HepG2 (cell line): ENCODE measurements around the gene CDK12. TPM values are rescaled to one million over a fixed set of nuclear protein-coding genes. Genes with fewer than 3 reads are reported as not detected.
"Not testable (repeated sequence)": the region's sequence is repeated elsewhere in the genome, so short reads cannot be mapped to it uniquely, and the experiment has no call there.

Experiments used
- ATAC-seq: fragments of 200-7000 bp; cut with Tn5 transposase; 3 replicates; pipeline ENCODE4 v1.9.1; 2020; ENCODE audit warnings: mild to moderate bottlenecking, moderate library complexity
- BruUV-seq: library from RNA; stranded (reverse); fragments of 400-500 nt; replicated peaks from 2 replicates; lab custom pipeline; 2021; lab: Mats Ljungman, UMichigan
- CTCF ChIA-PET: fragments of 300-600 bp; formaldehyde crosslinking; extraction: SDS; loops from one replicate; lab custom pipeline; 2021; ENCODE audit warnings: low total read pairs, inconsistent platforms, low intra/inter-chr PET ratio; lab: Yijun Ruan, JAX
- POLR2A ChIA-PET: fragments of 350-600 bp; sonication (Branson Sonifier 250); formaldehyde crosslinking; loops from one replicate; lab custom pipeline; 2020; ENCODE audit warnings: antibody characterized with exemption, inconsistent platforms; lab: Yijun Ruan, JAX
- DNase-seq: peaks from one replicate; pipeline ENCODE4 v3.0.0-alpha.2; 2015; ENCODE audit warnings: low spot score
- FAIRE-seq: peaks from 3 replicates; lab custom pipeline; 2011; peaks lifted over from hg19 to GRCh38; lab: Jason Lieb, UNC
- H2AFZ ChIP-seq: one replicate; pipeline ENCODE4 v1.6.1; 2011; ENCODE audit warnings: low read length, inconsistent platforms
- H3K27ac ChIP-seq: fragments of 300-600 bp; 3 replicates; pipeline ENCODE4 v1.8.0; 2011; ENCODE audit warnings: mixed run types, mild to moderate bottlenecking, mixed read lengths, low read length, inconsistent platforms; ENCODE audit not compliant: insufficient read depth; ENCODE audit errors: extremely low read length
- H3K27me3 ChIP-seq, 2 experiments: fragments of 200-600 bp in 1 of 2; 2 replicates in 1 of 2; 3 replicates in 1 of 2; pipeline versions ENCODE4 v1.6.0 to v1.8.0; 2011; ENCODE audit warnings: low read length in 2 of 2, mild to moderate bottlenecking in 2 of 2, moderate library complexity in 2 of 2, inconsistent platforms in 1 of 2; ENCODE audit not compliant: insufficient read depth in 2 of 2, control insufficient read depth in 1 of 2
- H3K36me3 ChIP-seq, 2 experiments: fragments of 200-600 bp in 1 of 2; replicated peaks in 1 of 2; 2 replicates in 1 of 2; 3 replicates in 1 of 2; pipeline versions ENCODE4 v1.5.1 to v1.8.0; 2011; ENCODE audit warnings: low read length in 2 of 2, inconsistent platforms in 1 of 2; ENCODE audit not compliant: insufficient read depth in 2 of 2, control insufficient read depth in 1 of 2
- H3K4me1 ChIP-seq: 2 replicates; pipeline ENCODE4 v1.5.1; 2012; ENCODE audit warnings: low read length, inconsistent platforms; ENCODE audit not compliant: insufficient read depth
- H3K4me2 ChIP-seq: 2 replicates; pipeline ENCODE4 v1.6.0; 2011; ENCODE audit warnings: low read depth, low read length, inconsistent platforms
- H3K4me3 ChIP-seq, 3 experiments: fragments of 200-600 bp in 1 of 3; sonication (generic), shearing (Covaris generic) in 1 of 3; replicated peaks in 1 of 3; 2 replicates each; pipeline ENCODE4 v1.5.1; 2011 to 2016; ENCODE audit warnings: low read length in 3 of 3, inconsistent platforms in 2 of 3, low read depth in 2 of 3, mild to moderate bottlenecking in 2 of 3, control low read depth in 1 of 3, mixed read lengths in 1 of 3; ENCODE audit not compliant: insufficient read depth in 1 of 3
- H3K79me2 ChIP-seq: one replicate; pipeline ENCODE4 v1.6.1; 2011; ENCODE audit warnings: low read length, inconsistent platforms; ENCODE audit not compliant: insufficient read depth
- H3K9ac ChIP-seq: 2 replicates; pipeline ENCODE4 v1.6.0; 2011; ENCODE audit warnings: mild to moderate bottlenecking, low read depth, low read length, inconsistent platforms; ENCODE audit not compliant: insufficient read depth
- H3K9me3 ChIP-seq: 2 replicates; pipeline ENCODE4 v1.5.1; 2012; ENCODE audit warnings: mild to moderate bottlenecking, low read length
- H4K20me1 ChIP-seq: 2 replicates; pipeline ENCODE4 v1.6.0; 2011; ENCODE audit warnings: inconsistent platforms, mild to moderate bottlenecking, low read length, moderate library complexity; ENCODE audit not compliant: insufficient read depth
- CCDC6 ChIP-seq: sonication (generic); formaldehyde crosslinking; IDR thresholded peaks from 2 replicates; pipeline ENCODE4 v1.8.1; 2022; ENCODE audit warnings: mild to moderate bottlenecking, missing genetic modification reagents, moderate library complexity
- CENPBD1 ChIP-seq: sonication (generic); formaldehyde crosslinking; IDR thresholded peaks from 2 replicates; pipeline ENCODE4 v1.8.0; 2022; ENCODE audit warnings: missing genetic modification reagents, low read depth, mild to moderate bottlenecking, borderline replicate concordance
- CENPT ChIP-seq: sonication (generic); formaldehyde crosslinking; IDR thresholded peaks from 2 replicates; pipeline ENCODE4 v1.8.0; 2022; ENCODE audit warnings: low read depth, mild to moderate bottlenecking, moderate library complexity, missing genetic modification reagents
- HNF4A ChIP-seq: sonication (generic); formaldehyde crosslinking; IDR thresholded peaks from 2 replicates; pipeline ENCODE4 v1.4.0; 2020; ENCODE audit warnings: missing genetic modification reagents
- KDM5A ChIP-seq: fragments of 200-600 bp; sonication (generic); IDR thresholded peaks from 2 replicates; pipeline ENCODE4 v1.7.0; 2018; ENCODE audit warnings: antibody characterized with exemption, mild to moderate bottlenecking, low read length, borderline replicate concordance
- MAFK ChIP-seq, 2 experiments: IDR thresholded peaks in 1 of 2; conservative IDR thresholded peaks in 1 of 2; 2 replicates each; pipeline ENCODE4 v1.6.1; 2011; ENCODE audit warnings: improper control_type of control experiment in 2 of 2, low read length in 2 of 2
- NFKBIZ ChIP-seq: IDR thresholded peaks from 2 replicates; pipeline ENCODE4 v1.6.1; 2018; ENCODE audit warnings: missing genetic modification reagents, missing compliant biosample characterization
- SIX1 ChIP-seq: sonication (generic); formaldehyde crosslinking; IDR thresholded peaks from 2 replicates; pipeline ENCODE4 v1.4.0; 2020; ENCODE audit warnings: missing genetic modification reagents, borderline replicate concordance
- SNAI1 ChIP-seq: sonication (generic); formaldehyde crosslinking; IDR thresholded peaks from 2 replicates; pipeline ENCODE4 v1.5.0; 2020; ENCODE audit warnings: mild to moderate bottlenecking, missing genetic modification reagents, borderline replicate concordance
- ZNF224 ChIP-seq: sonication (generic); formaldehyde crosslinking; IDR thresholded peaks from 2 replicates; pipeline ENCODE4 v1.5.0; 2020; ENCODE audit warnings: mild to moderate bottlenecking, missing genetic modification reagents
- ZNF275 ChIP-seq: sonication (generic); formaldehyde crosslinking; IDR thresholded peaks from 2 replicates; pipeline ENCODE4 v1.8.0; 2022; ENCODE audit warnings: missing genetic modification reagents, mild to moderate bottlenecking, inconsistent platforms, borderline replicate concordance
- ZNF496 ChIP-seq: sonication (generic); formaldehyde crosslinking; IDR thresholded peaks from 2 replicates; pipeline ENCODE4 v1.8.1; 2023; ENCODE audit warnings: mild to moderate bottlenecking, moderate library complexity, missing genetic modification reagents; ENCODE audit not compliant: insufficient replicate concordance
- ZNF577 ChIP-seq: sonication (generic); formaldehyde crosslinking; IDR thresholded peaks from 2 replicates; pipeline ENCODE4 v1.4.0; 2020; ENCODE audit warnings: mild to moderate bottlenecking, low read depth, missing genetic modification reagents, borderline replicate concordance
- ZNF605 ChIP-seq: sonication (generic); formaldehyde crosslinking; IDR thresholded peaks from 2 replicates; pipeline ENCODE4 v1.8.0; 2022; ENCODE audit warnings: mild to moderate bottlenecking, missing genetic modification reagents
- ZNF607 ChIP-seq: sonication (generic); formaldehyde crosslinking; IDR thresholded peaks from 2 replicates; pipeline ENCODE4 v1.5.1; 2020; ENCODE audit warnings: missing genetic modification reagents, mild to moderate bottlenecking, borderline replicate concordance
- ZNF678 ChIP-seq: sonication (generic); formaldehyde crosslinking; IDR thresholded peaks from 2 replicates; pipeline ENCODE4 v1.4.0; 2020; ENCODE audit warnings: mild to moderate bottlenecking, missing genetic modification reagents
- WGBS: methylation state at CpG from one replicate; pipeline ENCODE4 v1.1.6; 2017; ENCODE audit warnings: low lambda C conversion rate; 5-methylcytosine and 5-hydroxymethylcytosine counted together
- in situ Hi-C: cut with HindIII; loops from 2 replicates; pipeline ENCODE4 v1.10.0; 2017; ENCODE audit warnings: low pct_unique_long_range_greater_than_20kb; ENCODE audit not compliant: extremely low pct_ligation_motif_present
- intact Hi-C: fragments of 100-400 bp; cut with micrococcal nuclease; formaldehyde crosslinking; loops from one replicate; pipeline ENCODE4 v1.10.0; 2022; ENCODE audit not compliant: unreplicated experiment
- polyA plus RNA-seq, 8 experiments: library from polyadenylated mRNA; depleted of rRNA in 3 of 8; stranded (reverse) in 7 of 8; unstranded in 1 of 8; fragments of >200 nt; fragmentation: Illumina TruSeq in 4 of 8; extraction: Trizol in 4 of 8; gene quantifications; 2 replicates each; pipeline versions ENCODE4 v1.2.1 to v1.2.3, GENCODE V29; 2011 to 2016; ENCODE audit warnings: low read depth in 4 of 8, missing spikeins in 1 of 8, mixed read lengths in 1 of 8; ENCODE audit not compliant: insufficient read depth in 1 of 8
- total RNA-seq, 5 experiments: library from RNA; depleted of rRNA; stranded (reverse); fragments of >200 nt; fragmentation: Illumina TruSeq; extraction: Trizol; gene quantifications; 2 replicates each; pipeline ENCODE4 v1.2.3, GENCODE V29; 2016; ENCODE audit warnings: low read depth in 1 of 5

CDK12 gene
- total and polyA plus RNA-seq, 2 of the 13 experiments (the other 11 are each of a cell fraction or from before 2014, with no cell fraction given): 24.0 to 88.6 TPM

GRCh38 chr17:39487490-39487889 is 26.2 kb downstream of the CDK12 start:
- H3K27me3 ChIP-seq, in situ Hi-C loops, H3K4me2 ChIP-seq, DNase-seq, H3K4me1 ChIP-seq, CTCF ChIA-PET, H3K4me3 ChIP-seq, FAIRE-seq, H4K20me1 ChIP-seq, ATAC-seq, H3K79me2 ChIP-seq, H3K27ac ChIP-seq, H2AFZ ChIP-seq, H3K9ac ChIP-seq, BruUV-seq, H3K9me3 ChIP-seq: not testable (repeated sequence)
- 97% methylated on average over 3 of the region's 3 CpGs for WGBS
- POLR2A ChIA-PET: interaction anchor here (1.8 kb wide), 1 partner anchor 26 kb away, joined by 6 read pairs; the partner anchor contains the start of gene CDK12
- H3K36me3 ChIP-seq: peaks cover 14 to 30% of the 10 kb centered on the region in 2 experiments; a peak in 4 of 5 replicates
- intact Hi-C loops: loop anchor here (1.0 kb wide), 1 partner anchor 32 kb away; no protein-coding TSS in a partner anchor

- ChIA-PET POLR2A (interaction anchor here (1.0 to 1.8 kb wide), 2 partner anchors 26 to 27 kb away, joined by 3 to 6 read pairs; partner anchors contain the start of gene CDK12), CTCF (no interaction called here)
- Histone ChIP-seq H3K9me3 (no peaks in the 10 kb centered on the region), H3K27ac (no peak overlapping the region), H3K27me3 (no peaks in the 10 kb centered on the region), H2AFZ (no peak overlapping the region), H3K36me3 (peaks cover 14 to 35% of the 10 kb centered on the region in 2 experiments; a peak in 4 of 5 replicates), H3K79me2 (peaks cover 10% of the 10 kb centered on the region), H3K4me3 (no peak overlapping the region), H3K4me1 (no peaks in the 10 kb centered on the region), H3K4me2 (no peak overlapping the region), H3K9ac (no peak overlapping the region), H4K20me1 (no peaks in the 10 kb centered on the region)
- WGBS: 99% methylated on average over 4 of the region's 4 CpGs
- in situ Hi-C loops (no loop called here), intact Hi-C loops (loop anchor here (1.0 kb wide), 1 partner anchor 31 kb away; no protein-coding TSS in a partner anchor)
- FAIRE-seq (no peak), ATAC-seq (no peak), DNase-seq (no peak)
- no TSS peak for BruUV-seq
- TF ChIP-seq CCDC6 (no peak), ZNF678 (CRISPR knock-in tag) (no peak), NFKBIZ (no peak), CENPBD1 (CRISPR knock-in tag) (no peak), SNAI1 (CRISPR knock-in tag) (no peak), ZNF224 (CRISPR knock-in tag) (no peak), HNF4A (CRISPR knock-in tag) (no peak), ZNF496 (CRISPR knock-in tag) (no peak), ZNF605 (CRISPR knock-in tag) (no peak), KDM5A (no peak), ZNF275 (CRISPR knock-in tag) (no peak), SIX1 (CRISPR knock-in tag) (no peak), MAFK (conservative IDR thresholded peaks at IDR 0.05 in 1 of 2, IDR thresholded peaks at IDR 0.05 in 1 of 2; ENCODE audit: low read length in 2 of 2) (no peak), ZNF577 (no peak), ZNF607 (no peak), CENPT (CRISPR knock-in tag) (no peak)
- TF ChIP-seq, all 625 proteins: peak for 0
Measured at GRCh38 chr17:39487946-39488345, 26.7 kb downstream of the CDK12 start.
